Measurements from ENCODE around the gene HMGA1. TPM values are rescaled to one million over a fixed set of nuclear protein-coding genes. Genes with fewer than 3 reads are reported as not detected.

The HMGA1 gene
- total and polyA plus RNA-seq, 2 experiments from 2014 or later = 43.4 to 69.0 TPM

DNA sequence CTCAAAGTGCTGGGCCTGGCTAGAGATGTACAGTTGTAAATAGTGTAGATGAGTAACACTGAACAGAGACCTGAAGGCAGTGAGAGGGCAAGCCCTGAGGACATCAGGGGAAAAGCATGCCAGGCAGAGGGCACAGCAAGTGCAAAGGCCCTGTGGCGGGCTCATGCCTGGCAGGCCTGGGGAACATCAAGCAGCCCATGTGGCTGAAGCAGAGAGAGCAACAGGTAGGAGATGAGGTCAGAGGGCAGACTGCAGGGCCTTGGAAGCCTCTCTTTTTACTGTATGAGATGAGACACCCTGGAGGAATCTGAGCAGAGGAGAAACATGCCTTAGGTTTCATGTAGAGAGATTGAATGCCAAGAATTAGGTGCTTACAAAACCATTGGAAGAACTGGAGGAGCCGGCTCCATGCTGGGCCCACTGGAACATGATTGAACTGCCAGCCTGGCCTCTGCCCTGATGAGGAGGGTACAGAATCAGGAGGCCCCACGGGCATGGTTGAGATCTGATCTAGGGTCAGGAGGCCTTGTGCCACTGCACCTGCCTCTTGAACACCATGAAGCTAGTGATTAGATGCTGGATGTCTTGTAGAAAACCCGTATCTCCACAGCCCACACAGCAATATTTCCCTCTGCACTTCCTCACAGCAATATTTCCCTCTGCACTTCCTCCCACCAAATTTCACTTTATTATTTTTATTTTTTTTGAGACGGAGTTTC lies 5.9 kb upstream of the HMGA1 start:
- Histone ChIP-seq H3K4me2 (no peak overlapping the region), H3K79me2 (no peaks in the 10 kb centered on the region), H3K4me3 (no peak overlapping the region), H3K9me3 (ENCODE audit: low read depth) (no peaks in the 10 kb centered on the region), H3K27ac (no peak overlapping the region), H3K36me3 (replicated peaks; ENCODE audit: insufficient read depth, low read depth) (no peaks in the 10 kb centered on the region), H3K4me1 (ENCODE audit: insufficient read depth) (peaks cover 4% of the 10 kb centered on the region), H3K27me3 (no peaks in the 10 kb centered on the region), H4K20me1 (ENCODE audit: insufficient read depth, poor library complexity, severe bottlenecking) (no peaks in the 10 kb centered on the region), H2AFZ (no peak overlapping the region), H3K9me2 (replicated peaks; ENCODE audit: insufficient read depth) (no peaks in the 10 kb centered on the region)
- DNase-seq (ENCODE audit: low spot score) = no peak
- no peak for TF ChIP-seq EZH2phosphoT487 (IDR thresholded peaks at IDR 0.05; ENCODE audit: low read depth, severe bottlenecking, unreplicated experiment)
- TF ChIP-seq EZH2 (IDR thresholded peaks at IDR 0.05; ENCODE audit: borderline replicate concordance) = no peak
- TF ChIP-seq, protein P1, sequence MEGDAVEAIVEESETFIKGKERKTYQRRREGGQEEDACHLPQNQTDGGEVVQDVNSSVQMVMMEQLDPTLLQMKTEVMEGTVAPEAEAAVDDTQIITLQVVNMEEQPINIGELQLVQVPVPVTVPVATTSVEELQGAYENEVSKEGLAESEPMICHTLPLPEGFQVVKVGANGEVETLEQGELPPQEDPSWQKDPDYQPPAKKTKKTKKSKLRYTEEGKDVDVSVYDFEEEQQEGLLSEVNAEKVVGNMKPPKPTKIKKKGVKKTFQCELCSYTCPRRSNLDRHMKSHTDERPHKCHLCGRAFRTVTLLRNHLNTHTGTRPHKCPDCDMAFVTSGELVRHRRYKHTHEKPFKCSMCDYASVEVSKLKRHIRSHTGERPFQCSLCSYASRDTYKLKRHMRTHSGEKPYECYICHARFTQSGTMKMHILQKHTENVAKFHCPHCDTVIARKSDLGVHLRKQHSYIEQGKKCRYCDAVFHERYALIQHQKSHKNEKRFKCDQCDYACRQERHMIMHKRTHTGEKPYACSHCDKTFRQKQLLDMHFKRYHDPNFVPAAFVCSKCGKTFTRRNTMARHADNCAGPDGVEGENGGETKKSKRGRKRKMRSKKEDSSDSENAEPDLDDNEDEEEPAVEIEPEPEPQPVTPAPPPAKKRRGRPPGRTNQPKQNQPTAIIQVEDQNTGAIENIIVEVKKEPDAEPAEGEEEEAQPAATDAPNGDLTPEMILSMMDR (IDR thresholded peaks at IDR 0.05; ENCODE audit: poor library complexity) = no peak
- WGBS (ENCODE audit: low lambda C conversion rate, missing lambda C conversion rate) = 94% methylated on average over 5 of the region's 5 CpGs

DNA sequence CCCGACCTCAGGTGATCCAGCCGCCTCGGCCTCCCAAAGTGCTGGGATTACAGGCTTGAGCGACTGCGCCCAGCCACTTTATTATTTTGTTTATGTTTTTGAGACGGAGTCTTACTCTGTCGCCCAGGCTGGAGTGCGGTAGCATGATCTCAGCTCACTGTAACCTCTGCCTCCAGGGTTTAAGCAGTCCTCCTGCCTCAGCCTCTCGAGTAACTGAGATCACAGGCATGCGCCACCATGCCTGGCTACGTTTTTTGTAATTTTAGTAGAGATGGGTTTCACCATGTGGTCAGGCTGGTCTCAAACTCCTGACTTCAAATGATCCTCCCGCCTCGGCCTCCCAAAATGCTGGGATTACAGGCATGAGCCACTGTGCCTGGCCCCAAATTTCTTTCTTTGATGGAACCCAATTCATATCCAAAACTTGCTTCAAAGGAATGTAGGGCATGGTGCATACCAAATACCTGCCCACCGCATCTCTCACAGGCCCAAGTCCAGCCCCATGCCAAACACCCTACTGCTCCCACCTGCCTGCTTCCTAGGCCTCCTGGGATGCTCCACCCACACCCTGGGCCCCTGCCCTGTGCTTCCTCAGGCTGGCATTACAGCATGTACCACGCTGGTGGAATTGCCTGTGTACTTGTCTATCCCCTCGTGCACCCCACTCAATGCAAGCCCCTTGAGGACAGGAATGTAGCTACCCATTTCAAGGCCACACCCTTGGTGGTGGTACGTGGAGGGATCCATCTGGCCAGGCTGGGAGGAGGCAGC lies 4.9 kb upstream of the HMGA1 start:
- Histone ChIP-seq H3K4me1 (ENCODE audit: insufficient read depth) (peaks cover 11% of the 10 kb centered on the region), H3K79me2 (no peaks in the 10 kb centered on the region), H3K27me3 (no peaks in the 10 kb centered on the region), H3K27ac (no peak overlapping the region), H2AFZ (no peak overlapping the region), H3K4me3 (no peak overlapping the region), H3K9me3 (ENCODE audit: low read depth) (no peaks in the 10 kb centered on the region), H3K4me2 (no peak overlapping the region), H3K9me2 (replicated peaks; ENCODE audit: insufficient read depth) (no peaks in the 10 kb centered on the region), H3K36me3 (replicated peaks; ENCODE audit: insufficient read depth, low read depth) (no peaks in the 10 kb centered on the region), H4K20me1 (ENCODE audit: insufficient read depth, poor library complexity, severe bottlenecking) (no peaks in the 10 kb centered on the region)
- 95% methylated on average over 17 of the region's 17 CpGs for WGBS (ENCODE audit: low lambda C conversion rate, missing lambda C conversion rate)
- no peak for DNase-seq (ENCODE audit: low spot score)
- TF ChIP-seq EZH2phosphoT487 (IDR thresholded peaks at IDR 0.05; ENCODE audit: low read depth, severe bottlenecking, unreplicated experiment) (no peak), EZH2 (IDR thresholded peaks at IDR 0.05; ENCODE audit: borderline replicate concordance) (no peak)
- TF ChIP-seq, protein P1 (IDR thresholded peaks at IDR 0.05; ENCODE audit: poor library complexity) = no peak

- Histone ChIP-seq H3K4me2 (no peak overlapping the region), H4K20me1 (ENCODE audit: insufficient read depth, poor library complexity, severe bottlenecking) (no peaks in the 10 kb centered on the region), H3K27me3 (no peaks in the 10 kb centered on the region), H3K27ac (no peak overlapping the region), H3K9me3 (ENCODE audit: low read depth) (no peaks in the 10 kb centered on the region), H3K4me1 (ENCODE audit: insufficient read depth) (peaks cover 11% of the 10 kb centered on the region), H3K9me2 (replicated peaks; ENCODE audit: insufficient read depth) (no peaks in the 10 kb centered on the region), H2AFZ (no peak overlapping the region), H3K36me3 (replicated peaks; ENCODE audit: insufficient read depth, low read depth) (no peaks in the 10 kb centered on the region), H3K79me2 (peaks cover 3% of the 10 kb centered on the region), H3K4me3 (no peak overlapping the region)
- 83% methylated on average over 5 of the region's 5 CpGs for WGBS (ENCODE audit: low lambda C conversion rate, missing lambda C conversion rate)
- TF ChIP-seq EZH2phosphoT487 (IDR thresholded peaks at IDR 0.05; ENCODE audit: low read depth, severe bottlenecking, unreplicated experiment) = no peak
- TF ChIP-seq, protein P1 (IDR thresholded peaks at IDR 0.05; ENCODE audit: poor library complexity) = no peak
- no peak for TF ChIP-seq EZH2 (IDR thresholded peaks at IDR 0.05; ENCODE audit: borderline replicate concordance)
- DNase-seq (ENCODE audit: low spot score) = no peak
Measured at GRCh38 chr6:34232901-34233300, 3.8 kb upstream of the HMGA1 start.

Measured in hepatocyte (in vitro differentiated cells).